HEK293T (cell line): Measurements from ENCODE around the gene STXBP1.

ENCODE experiments used
- ARNT ChIP-seq: fragments of 450-650 bp; IDR thresholded peaks from 2 replicates; pipeline ENCODE4 v1.6.1; 2017; ENCODE audit warnings: mild to moderate bottlenecking
- FOXK2 ChIP-seq: fragments of 450-650 bp; IDR thresholded peaks from 2 replicates; pipeline ENCODE4 v1.6.1; 2016; ENCODE audit warnings: mild to moderate bottlenecking
- L3MBTL2 ChIP-seq: fragments of 450-650 bp; conservative IDR thresholded peaks from 2 replicates; pipeline ENCODE4 v1.6.1; 2016; ENCODE audit warnings: mild to moderate bottlenecking

DNA sequence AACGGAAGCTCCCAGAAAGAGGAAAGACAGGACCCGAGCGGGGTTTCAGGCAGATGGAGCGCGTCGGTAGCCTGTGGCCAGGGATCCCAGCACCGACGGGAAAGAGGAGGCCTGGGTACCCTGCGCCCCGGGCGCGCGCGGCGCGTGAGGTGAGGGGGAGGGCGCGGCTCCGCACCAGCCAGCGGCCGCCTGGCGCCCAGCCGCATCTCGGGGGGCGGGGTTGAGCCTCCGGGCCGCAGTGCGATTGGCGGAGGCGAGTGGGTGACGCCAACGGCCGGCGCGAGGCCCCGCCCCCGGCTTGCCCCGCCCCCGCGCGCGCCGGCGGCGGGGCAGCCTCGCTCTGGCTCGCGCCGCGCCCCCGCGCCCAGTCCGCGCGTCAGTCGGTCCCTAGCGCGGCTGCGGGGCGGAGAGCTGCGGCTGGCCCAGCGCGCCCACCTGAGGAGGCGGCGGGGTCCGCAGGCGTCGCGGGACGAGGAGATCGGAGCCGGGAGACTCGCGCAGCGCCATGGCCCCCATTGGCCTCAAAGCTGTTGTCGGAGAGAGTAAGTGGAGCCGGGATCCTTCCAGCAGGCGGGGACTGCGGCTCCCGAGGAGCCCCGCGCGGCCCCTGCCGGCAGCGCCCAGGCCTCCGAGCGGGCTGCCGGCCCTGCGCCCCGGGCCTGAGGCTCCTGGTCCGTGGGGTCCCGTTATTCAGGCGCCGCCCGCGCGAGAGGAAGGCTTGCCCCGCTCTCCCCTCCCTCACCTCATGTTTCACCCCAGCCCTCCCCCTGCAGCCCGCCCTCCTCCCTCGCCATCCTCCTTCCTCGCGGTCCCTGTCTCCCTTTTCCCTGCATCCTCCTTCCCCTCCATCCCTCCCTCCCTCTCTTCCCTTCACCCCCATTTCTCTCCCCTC lies at the start of gene STXBP1:
- TF ChIP-seq FOXK2 = no peak
- no peak for TF ChIP-seq L3MBTL2
- TF ChIP-seq ARNT = no peak
